ENCODE data around the gene ZNF366. TPM values are rescaled to one million over a fixed set of nuclear protein-coding genes. Genes with fewer than 3 reads are reported as not detected.

The ZNF366 gene
- total RNA-seq, 1 donor from 2014 or later, result not detected

DNA sequence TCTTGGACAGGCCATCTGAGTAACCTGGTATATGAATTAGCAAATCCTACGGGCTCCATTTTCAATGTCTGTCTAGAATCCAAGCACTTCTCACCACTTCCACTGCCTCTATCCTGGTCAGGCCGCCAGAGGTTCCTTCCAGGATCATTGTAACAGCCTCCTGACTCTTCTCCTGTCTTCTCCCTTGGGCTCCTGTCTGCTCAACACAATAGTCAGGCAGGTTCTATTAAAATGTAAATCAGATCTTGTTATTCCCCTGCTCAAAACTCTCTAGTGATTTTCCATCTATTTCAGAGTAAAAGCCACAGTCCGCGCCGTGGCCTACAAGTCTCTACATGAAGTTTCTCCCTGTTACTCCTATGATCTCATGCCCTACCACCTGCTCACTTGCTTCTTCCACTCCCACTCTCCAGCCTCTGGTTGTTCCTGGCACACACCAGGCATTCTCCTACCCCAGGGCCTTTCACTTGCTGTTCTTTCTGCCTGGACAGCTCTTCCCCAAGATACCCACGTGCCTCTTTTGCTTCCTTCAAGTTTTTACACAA is 21.7 kb downstream of the ZNF366 start:
- Histone ChIP-seq H3K4me2 (ENCODE audit: low read length) (no peak overlapping the region), H3K9ac (ENCODE audit: low read length) (no peak overlapping the region), H3K79me2 (ENCODE audit: insufficient read depth, low read length) (no peaks in the 10 kb centered on the region), H3K27ac (ENCODE audit: low read depth, low read length) (no peak overlapping the region), H3K4me1 (ENCODE audit: insufficient read depth, low read length) (no peaks in the 10 kb centered on the region), H3K27me3 (ENCODE audit: insufficient read depth, low read length) (no peaks in the 10 kb centered on the region), H3K9me3 (ENCODE audit: insufficient read depth, low read depth, low read length) (no peaks in the 10 kb centered on the region), H2AFZ (ENCODE audit: low read depth, low read length) (no peak overlapping the region), H4K20me1 (ENCODE audit: insufficient read depth, low read length) (no peaks in the 10 kb centered on the region), H3K36me3 (ENCODE audit: insufficient read depth, low read length) (no peaks in the 10 kb centered on the region), H3K4me3 (ENCODE audit: insufficient read depth, low read depth, low read length) (no peak overlapping the region)
- H3K4me1 Mint-ChIP-seq (ENCODE audit: low read depth, unreplicated experiment), result peaks cover 2% of the 10 kb centered on the region
- no peak overlapping the region for H3K4me3 Mint-ChIP-seq (ENCODE audit: unreplicated experiment)
- H3K27ac Mint-ChIP-seq (ENCODE audit: unreplicated experiment), result no peak overlapping the region
- FAIRE-seq (no peak), DNase-seq (ENCODE audit: low read depth) (no peak)
- peaks cover 2% of the 10 kb centered on the region for H3K36me3 Mint-ChIP-seq (ENCODE audit: low read depth, unreplicated experiment)
- TF ChIP-seq, protein P1, sequence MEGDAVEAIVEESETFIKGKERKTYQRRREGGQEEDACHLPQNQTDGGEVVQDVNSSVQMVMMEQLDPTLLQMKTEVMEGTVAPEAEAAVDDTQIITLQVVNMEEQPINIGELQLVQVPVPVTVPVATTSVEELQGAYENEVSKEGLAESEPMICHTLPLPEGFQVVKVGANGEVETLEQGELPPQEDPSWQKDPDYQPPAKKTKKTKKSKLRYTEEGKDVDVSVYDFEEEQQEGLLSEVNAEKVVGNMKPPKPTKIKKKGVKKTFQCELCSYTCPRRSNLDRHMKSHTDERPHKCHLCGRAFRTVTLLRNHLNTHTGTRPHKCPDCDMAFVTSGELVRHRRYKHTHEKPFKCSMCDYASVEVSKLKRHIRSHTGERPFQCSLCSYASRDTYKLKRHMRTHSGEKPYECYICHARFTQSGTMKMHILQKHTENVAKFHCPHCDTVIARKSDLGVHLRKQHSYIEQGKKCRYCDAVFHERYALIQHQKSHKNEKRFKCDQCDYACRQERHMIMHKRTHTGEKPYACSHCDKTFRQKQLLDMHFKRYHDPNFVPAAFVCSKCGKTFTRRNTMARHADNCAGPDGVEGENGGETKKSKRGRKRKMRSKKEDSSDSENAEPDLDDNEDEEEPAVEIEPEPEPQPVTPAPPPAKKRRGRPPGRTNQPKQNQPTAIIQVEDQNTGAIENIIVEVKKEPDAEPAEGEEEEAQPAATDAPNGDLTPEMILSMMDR (IDR thresholded peaks at IDR 0.05; ENCODE audit: insufficient read depth, low read depth, low read length), result no peak
- no peak for TF ChIP-seq EZH2 (IDR thresholded peaks at IDR 0.05; ENCODE audit: insufficient read depth, low read length)
- peaks cover 6% of the 10 kb centered on the region for H3K27me3 Mint-ChIP-seq (ENCODE audit: low read depth, unreplicated experiment)
- H3K9me3 Mint-ChIP-seq (ENCODE audit: unreplicated experiment), result peaks cover 5% of the 10 kb centered on the region

DNA sequence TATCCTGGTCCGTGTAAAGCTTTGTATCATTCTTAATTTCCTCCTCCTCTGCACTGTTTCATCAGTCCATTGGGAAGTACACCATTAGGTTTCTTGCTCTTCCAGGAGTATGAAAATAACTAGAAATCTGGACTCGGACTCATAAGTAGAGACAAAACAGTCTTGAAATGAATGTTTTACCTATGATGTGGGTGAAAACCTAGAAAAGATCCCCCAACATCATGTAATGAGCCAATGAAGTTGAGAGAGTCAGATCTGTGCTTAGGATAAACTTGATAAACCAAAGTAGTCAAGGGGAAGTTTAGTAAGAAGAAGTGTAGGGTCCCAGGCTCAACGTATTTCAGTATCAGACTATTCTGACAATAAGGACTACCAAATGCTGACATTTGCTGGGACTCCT is 25.2 kb downstream of the ZNF366 start:
- H3K79me2 ChIP-seq (ENCODE audit: insufficient read depth, low read length), result no peaks in the 10 kb centered on the region
- H3K4me3 Mint-ChIP-seq (ENCODE audit: unreplicated experiment), result no peak overlapping the region
- peaks cover 4% of the 10 kb centered on the region for H3K27me3 Mint-ChIP-seq (ENCODE audit: low read depth, unreplicated experiment)
- no peaks in the 10 kb centered on the region for H4K20me1 ChIP-seq (ENCODE audit: insufficient read depth, low read length)
- no peaks in the 10 kb centered on the region for H3K4me1 ChIP-seq (ENCODE audit: insufficient read depth, low read length)
- no peaks in the 10 kb centered on the region for H3K36me3 ChIP-seq (ENCODE audit: insufficient read depth, low read length)
- no peak overlapping the region for H3K4me2 ChIP-seq (ENCODE audit: low read length)
- H3K4me1 Mint-ChIP-seq (ENCODE audit: low read depth, unreplicated experiment), result peaks cover 2% of the 10 kb centered on the region
- H3K36me3 Mint-ChIP-seq (ENCODE audit: low read depth, unreplicated experiment), result no peaks in the 10 kb centered on the region
- FAIRE-seq (no peak), DNase-seq (ENCODE audit: low read depth) (no peak)
- TF ChIP-seq EZH2 (IDR thresholded peaks at IDR 0.05; ENCODE audit: insufficient read depth, low read length), result no peak
- no peak overlapping the region for H3K9ac ChIP-seq (ENCODE audit: low read length)
- H3K27me3 ChIP-seq (ENCODE audit: insufficient read depth, low read length), result no peaks in the 10 kb centered on the region
- no peak overlapping the region for H3K27ac Mint-ChIP-seq (ENCODE audit: unreplicated experiment)
- H3K27ac ChIP-seq (ENCODE audit: low read depth, low read length), result no peak overlapping the region
- no peak overlapping the region for H3K4me3 ChIP-seq (ENCODE audit: insufficient read depth, low read depth, low read length)
- H3K9me3 Mint-ChIP-seq (ENCODE audit: unreplicated experiment), result no peaks in the 10 kb centered on the region
- H3K9me3 ChIP-seq (ENCODE audit: insufficient read depth, low read depth, low read length), result no peaks in the 10 kb centered on the region
- H2AFZ ChIP-seq (ENCODE audit: low read depth, low read length), result no peak overlapping the region

DNA sequence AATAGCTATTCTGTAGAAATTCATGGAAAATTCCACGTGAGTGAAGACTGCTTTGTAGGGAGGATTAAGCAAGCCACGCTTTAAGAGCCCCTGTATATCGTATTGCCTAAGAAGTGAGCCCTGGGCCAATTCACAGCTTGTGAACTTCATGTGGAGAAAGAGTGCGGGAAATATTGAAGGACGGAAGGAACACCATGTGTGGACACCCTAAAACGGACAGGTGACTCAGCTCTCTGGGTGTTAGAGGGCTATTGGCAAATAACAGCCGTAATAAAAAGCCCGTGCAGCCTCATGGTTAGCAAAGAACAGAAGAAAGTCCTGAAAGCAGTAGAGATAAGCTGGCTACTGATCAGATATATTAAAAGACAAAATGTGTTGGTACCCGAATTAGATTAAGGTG is 26.4 kb downstream of the ZNF366 start:
- no peak overlapping the region for H3K4me2 ChIP-seq (ENCODE audit: low read length)
- no peaks in the 10 kb centered on the region for H3K27me3 ChIP-seq (ENCODE audit: insufficient read depth, low read length)
- no peaks in the 10 kb centered on the region for H3K36me3 ChIP-seq (ENCODE audit: insufficient read depth, low read length)
- H3K9ac ChIP-seq (ENCODE audit: low read length), result no peak overlapping the region
- DNase-seq (ENCODE audit: low read depth) (no peak), FAIRE-seq (no peak)
- no peaks in the 10 kb centered on the region for H4K20me1 ChIP-seq (ENCODE audit: insufficient read depth, low read length)
- H3K9me3 ChIP-seq (ENCODE audit: insufficient read depth, low read depth, low read length), result no peaks in the 10 kb centered on the region
- H3K4me3 Mint-ChIP-seq (ENCODE audit: unreplicated experiment), result no peak overlapping the region
- peaks cover 2% of the 10 kb centered on the region for H3K4me1 Mint-ChIP-seq (ENCODE audit: low read depth, unreplicated experiment)
- no peaks in the 10 kb centered on the region for H3K36me3 Mint-ChIP-seq (ENCODE audit: low read depth, unreplicated experiment)
- no peak overlapping the region for H3K27ac ChIP-seq (ENCODE audit: low read depth, low read length)
- H3K79me2 ChIP-seq (ENCODE audit: insufficient read depth, low read length), result no peaks in the 10 kb centered on the region
- no peak overlapping the region for H2AFZ ChIP-seq (ENCODE audit: low read depth, low read length)
- H3K9me3 Mint-ChIP-seq (ENCODE audit: unreplicated experiment), result no peaks in the 10 kb centered on the region
- no peak overlapping the region for H3K27ac Mint-ChIP-seq (ENCODE audit: unreplicated experiment)
- TF ChIP-seq, protein P1 (IDR thresholded peaks at IDR 0.05; ENCODE audit: insufficient read depth, low read depth, low read length), result no peak
- TF ChIP-seq EZH2 (IDR thresholded peaks at IDR 0.05; ENCODE audit: insufficient read depth, low read length), result no peak
- no peak overlapping the region for H3K4me3 ChIP-seq (ENCODE audit: insufficient read depth, low read depth, low read length)
- peaks cover 4% of the 10 kb centered on the region for H3K27me3 Mint-ChIP-seq (ENCODE audit: low read depth, unreplicated experiment)
- H3K4me1 ChIP-seq (ENCODE audit: insufficient read depth, low read length), result no peaks in the 10 kb centered on the region

All from astrocyte (in vitro differentiated cells and primary cell).